ENCODE measurements around the gene DNMT1.

GRCh38 chr19:10226021-10226375 is 31.2 kb upstream of the DNMT1 start:
- TF ChIP-seq CREB5 (CRISPR knock-in tag; IDR thresholded peaks at IDR 0.05; ENCODE audit: low read depth): no peak
- no peak for TF ChIP-seq ZFP3 (CRISPR knock-in tag; IDR thresholded peaks at IDR 0.05)
- no peak for TF ChIP-seq ZFP30 (CRISPR knock-in tag; IDR thresholded peaks at IDR 0.05)
- TF ChIP-seq, protein P1, sequence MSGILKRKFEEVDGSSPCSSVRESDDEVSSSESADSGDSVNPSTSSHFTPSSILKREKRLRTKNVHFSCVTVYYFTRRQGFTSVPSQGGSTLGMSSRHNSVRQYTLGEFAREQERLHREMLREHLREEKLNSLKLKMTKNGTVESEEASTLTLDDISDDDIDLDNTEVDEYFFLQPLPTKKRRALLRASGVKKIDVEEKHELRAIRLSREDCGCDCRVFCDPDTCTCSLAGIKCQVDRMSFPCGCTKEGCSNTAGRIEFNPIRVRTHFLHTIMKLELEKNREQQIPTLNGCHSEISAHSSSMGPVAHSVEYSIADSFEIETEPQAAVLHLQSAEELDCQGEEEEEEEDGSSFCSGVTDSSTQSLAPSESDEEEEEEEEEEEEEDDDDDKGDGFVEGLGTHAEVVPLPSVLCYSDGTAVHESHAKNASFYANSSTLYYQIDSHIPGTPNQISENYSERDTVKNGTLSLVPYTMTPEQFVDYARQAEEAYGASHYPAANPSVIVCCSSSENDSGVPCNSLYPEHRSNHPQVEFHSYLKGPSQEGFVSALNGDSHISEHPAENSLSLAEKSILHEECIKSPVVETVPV (CRISPR knock-in tag; IDR thresholded peaks at IDR 0.05): no peak
- TF ChIP-seq, protein P2, sequence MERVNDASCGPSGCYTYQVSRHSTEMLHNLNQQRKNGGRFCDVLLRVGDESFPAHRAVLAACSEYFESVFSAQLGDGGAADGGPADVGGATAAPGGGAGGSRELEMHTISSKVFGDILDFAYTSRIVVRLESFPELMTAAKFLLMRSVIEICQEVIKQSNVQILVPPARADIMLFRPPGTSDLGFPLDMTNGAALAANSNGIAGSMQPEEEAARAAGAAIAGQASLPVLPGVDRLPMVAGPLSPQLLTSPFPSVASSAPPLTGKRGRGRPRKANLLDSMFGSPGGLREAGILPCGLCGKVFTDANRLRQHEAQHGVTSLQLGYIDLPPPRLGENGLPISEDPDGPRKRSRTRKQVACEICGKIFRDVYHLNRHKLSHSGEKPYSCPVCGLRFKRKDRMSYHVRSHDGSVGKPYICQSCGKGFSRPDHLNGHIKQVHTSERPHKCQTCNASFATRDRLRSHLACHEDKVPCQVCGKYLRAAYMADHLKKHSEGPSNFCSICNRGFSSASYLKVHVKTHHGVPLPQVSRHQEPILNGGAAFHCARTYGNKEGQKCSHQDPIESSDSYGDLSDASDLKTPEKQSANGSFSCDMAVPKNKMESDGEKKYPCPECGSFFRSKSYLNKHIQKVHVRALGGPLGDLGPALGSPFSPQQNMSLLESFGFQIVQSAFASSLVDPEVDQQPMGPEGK (CRISPR knock-in tag; IDR thresholded peaks at IDR 0.05; ENCODE audit: borderline replicate concordance): no peak
- TF ChIP-seq OSR1 (CRISPR knock-in tag; IDR thresholded peaks at IDR 0.05): no peak
- no peak for TF ChIP-seq TCF4 (CRISPR knock-in tag; IDR thresholded peaks at IDR 0.05; ENCODE audit: borderline replicate concordance)
- TF ChIP-seq POU6F1 (CRISPR knock-in tag; IDR thresholded peaks at IDR 0.05; ENCODE audit: borderline replicate concordance, low read depth): no peak

All from SK-N-SH treated with all-trans-retinoic acid at 6 μM for 48 hours (cell line).